ENCODE results near the gene RNF123.

The RNF123 gene

DNA sequence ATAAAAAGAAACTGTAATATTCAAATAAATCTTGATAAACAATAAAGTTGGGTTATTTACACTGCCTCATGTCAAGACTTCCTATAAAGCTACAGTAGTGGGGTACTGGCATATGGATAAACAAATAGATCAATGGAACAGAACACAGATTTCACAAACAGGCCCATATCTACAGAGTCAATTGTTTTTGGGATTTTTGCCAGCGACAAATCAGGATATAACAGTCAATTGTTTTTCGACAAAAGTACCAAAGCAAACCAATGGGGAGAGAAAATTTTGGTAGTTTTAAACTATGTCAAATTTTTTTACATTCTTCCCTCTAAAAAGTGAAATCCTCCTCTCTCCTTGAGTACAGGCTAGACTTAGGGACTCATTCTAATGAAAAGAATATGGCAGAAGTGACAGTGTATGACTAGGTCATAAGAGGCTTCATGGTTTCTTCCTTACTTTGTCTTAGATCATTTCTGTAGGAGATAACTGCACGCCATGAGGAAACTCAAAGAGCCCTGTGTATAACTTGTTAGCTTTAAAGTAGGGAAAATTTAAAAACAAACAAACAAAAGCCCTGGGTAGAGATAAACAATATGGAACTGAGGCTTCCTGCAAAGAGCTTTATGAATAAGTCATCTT is 80.0 kb downstream of the RNF123 start:
- in situ Hi-C loops (cut with HindIII; ENCODE audit: low sequenced_read_pairs): no loop called here
- H3K4me3 ChIP-seq (ENCODE audit: low read depth, low read length): no peak overlapping the region
- TF ChIP-seq CTCF (IDR thresholded peaks at IDR 0.05; ENCODE audit: low read depth, low read length): no peak
- no peak for DNase-seq (ENCODE audit: low read depth, low spot score)

- no peak overlapping the region for H3K4me3 ChIP-seq (ENCODE audit: low read depth, low read length)
- no peak for DNase-seq (ENCODE audit: low read depth, low spot score)
- in situ Hi-C loops (cut with HindIII; ENCODE audit: low sequenced_read_pairs): no loop called here
- no peak for TF ChIP-seq CTCF (IDR thresholded peaks at IDR 0.05; ENCODE audit: low read depth, low read length)
Measured at GRCh38 chr3:49769926-49770325, 80.6 kb downstream of the RNF123 start.
